ENCODE data around the gene STX2.

STX2 gene

GRCh38 chr12:130803702-130804101 is 35.3 kb downstream of the STX2 start:
- no peak overlapping the region for H3K4me3 ChIP-seq (ENCODE audit: low read length)
- no peak for DNase-seq (ENCODE audit: low read depth)
- no peak for TF ChIP-seq CTCF (IDR thresholded peaks at IDR 0.05; ENCODE audit: insufficient read depth, low read depth, low read length, missing control alignments)

GRCh38 chr12:130800312-130800711 is 38.7 kb downstream of the STX2 start:
- no peak for TF ChIP-seq CTCF (IDR thresholded peaks at IDR 0.05; ENCODE audit: insufficient read depth, low read depth, low read length, missing control alignments)
- no peak overlapping the region for H3K4me3 ChIP-seq (ENCODE audit: low read length)
- DNase-seq (ENCODE audit: low read depth), result no peak

- H3K4me3 ChIP-seq (ENCODE audit: low read length), result no peak overlapping the region
- DNase-seq (ENCODE audit: low read depth), result peak; percentile 90
- no peak for TF ChIP-seq CTCF (IDR thresholded peaks at IDR 0.05; ENCODE audit: insufficient read depth, low read depth, low read length, missing control alignments)
These were observed 40.0 kb downstream of the STX2 start for GRCh38 chr12:130799051-130799450.

- TF ChIP-seq CTCF (IDR thresholded peaks at IDR 0.05; ENCODE audit: insufficient read depth, low read depth, low read length, missing control alignments), result no peak
- DNase-seq (ENCODE audit: low read depth), result no peak
- no peak overlapping the region for H3K4me3 ChIP-seq (ENCODE audit: low read length)
These were observed 41.9 kb downstream of the STX2 start for GRCh38 chr12:130796985-130797686.

GRCh38 chr12:130795906-130796305 is 43.1 kb downstream of the STX2 start:
- TF ChIP-seq CTCF (IDR thresholded peaks at IDR 0.05; ENCODE audit: insufficient read depth, low read depth, low read length, missing control alignments), result no peak
- no peak for DNase-seq (ENCODE audit: low read depth)
- H3K4me3 ChIP-seq (ENCODE audit: low read length), result no peak overlapping the region

- no peak for DNase-seq (ENCODE audit: low read depth)
- TF ChIP-seq CTCF (IDR thresholded peaks at IDR 0.05; ENCODE audit: insufficient read depth, low read depth, low read length, missing control alignments), result no peak
These were observed 45.5 kb downstream of the STX2 start for GRCh38 chr12:130793554-130793849.

GRCh38 chr12:130792821-130793553 is 46.1 kb downstream of the STX2 start:
- no peak for TF ChIP-seq CTCF (IDR thresholded peaks at IDR 0.05; ENCODE audit: insufficient read depth, low read depth, low read length, missing control alignments)

More at GRCh38 chr12:130793554-130793849, 45.5 kb downstream of the STX2 start:
- H3K4me3 ChIP-seq (ENCODE audit: low read length), result no peak overlapping the region

More at GRCh38 chr12:130792821-130793553, 46.1 kb downstream of the STX2 start:
- no peak overlapping the region for H3K4me3 ChIP-seq (ENCODE audit: low read length)
- no peak for DNase-seq (ENCODE audit: low read depth)

Measured in epithelial cell of esophagus (primary cell).